HG02610 (cell line): Measurements from ENCODE around the gene TPK1.

Source experiments
- ATAC-seq: cut with Tn5 transposase; IDR thresholded peaks from one replicate; pipeline ENCODE4 v1.9.1; 2021; ENCODE audit warnings: mild to moderate bottlenecking, moderate library complexity; ENCODE audit not compliant: unreplicated experiment

The TPK1 gene

GRCh38 chr7:144835652-144836544 lies at the start of gene TPK1:
TPK1 (minus strand) TSS chr7:144836053; CDS start chr7:144835602, 451 bp downstream.
- ATAC-seq: peak; percentile 83

GRCh38 chr7:144885478-144885877 lies 49.6 kb upstream of the TPK1 start:
- ATAC-seq: no peak

- no peak for ATAC-seq
These were observed 49.0 kb upstream of the TPK1 start for GRCh38 chr7:144884896-144885295.

GRCh38 chr7:144873316-144873845 lies 37.5 kb upstream of the TPK1 start:
- ATAC-seq: no peak

- ATAC-seq: no peak
These were observed 33.2 kb upstream of the TPK1 start for GRCh38 chr7:144869082-144869481.

- no peak for ATAC-seq
These were observed 30.3 kb upstream of the TPK1 start for GRCh38 chr7:144866189-144866588.

GRCh38 chr7:144863320-144863647 lies 27.4 kb upstream of the TPK1 start:
- no peak for ATAC-seq

GRCh38 chr7:144862612-144863319 lies 26.9 kb upstream of the TPK1 start:
- no peak for ATAC-seq

GRCh38 chr7:144859739-144860138 lies 23.9 kb upstream of the TPK1 start:
- ATAC-seq: no peak

GRCh38 chr7:144857463-144857862 lies 21.6 kb upstream of the TPK1 start:
- ATAC-seq: no peak

- no peak for ATAC-seq
These were observed 19.1 kb upstream of the TPK1 start for GRCh38 chr7:144854839-144855424.

GRCh38 chr7:144853542-144853941 lies 17.7 kb upstream of the TPK1 start:
- no peak for ATAC-seq

GRCh38 chr7:144848078-144848477 lies 12.2 kb upstream of the TPK1 start:
- no peak for ATAC-seq

GRCh38 chr7:144842377-144842851 lies 6.6 kb upstream of the TPK1 start:
- peak; percentile 84 for ATAC-seq

- ATAC-seq: no peak
These were observed 641 bp upstream of the TPK1 start for GRCh38 chr7:144836545-144836842.

GRCh38 chr7:144835155-144835611 lies 670 bp downstream of the TPK1 start:
- ATAC-seq: peak; percentile 29

GRCh38 chr7:144834641-144835144 lies 1.2 kb downstream of the TPK1 start:
- peak; percentile 31 for ATAC-seq

- ATAC-seq: no peak
These were observed 5.0 kb downstream of the TPK1 start for GRCh38 chr7:144830811-144831210.

GRCh38 chr7:144830024-144830785 lies 5.6 kb downstream of the TPK1 start:
- no peak for ATAC-seq

GRCh38 chr7:144827621-144828020 lies 8.2 kb downstream of the TPK1 start:
- ATAC-seq: no peak

- no peak for ATAC-seq
These were observed 9.6 kb downstream of the TPK1 start for GRCh38 chr7:144826208-144826607.
